ENCODE measurements around the gene STBD1. TPM values are rescaled to one million over a fixed set of nuclear protein-coding genes. Genes with fewer than 3 reads are reported as not detected.

STBD1 gene
- total RNA-seq, 2 donors from 2014 or later, result 3.6 to 3.9 TPM

GRCh38 chr4:76300012-76300411 is 6.5 kb upstream of the STBD1 start:
- DNase-seq (ENCODE audit: low spot score), result no peak
- Mint-ChIP-seq H3K4me1 (ENCODE audit: low read depth in 2 of 2) (peaks cover 32 to 39% of the 10 kb centered on the region in 2 donors), H3K27ac (peak overlapping the region in 1 of 2 donors; percentile 87), H3K27me3 (peaks cover 0 to 9% of the 10 kb centered on the region in 2 donors), H3K9me3 (no peaks in the 10 kb centered on the region), H3K4me3 (no peak overlapping the region), H3K36me3 (peaks cover 36% of the 10 kb centered on the region)
- ATAC-seq, result no peak

- peaks cover 0 to 4% of the 10 kb centered on the region in 2 donors for H3K27me3 Mint-ChIP-seq
- DNase-seq (ENCODE audit: low spot score), result no peak
Observed at GRCh38 chr4:76301068-76301774, 5.3 kb upstream of the STBD1 start.

GRCh38 chr4:76301775-76302162 is 4.8 kb upstream of the STBD1 start:
- Mint-ChIP-seq H3K9me3 (no peaks in the 10 kb centered on the region), H3K27ac (peak overlapping the region; percentile 87), H3K4me3 (peak overlapping the region; percentile 81), H3K4me1 (ENCODE audit: low read depth in 2 of 2) (peaks cover 39 to 45% of the 10 kb centered on the region in 2 donors), H3K27me3 (peaks cover 0 to 2% of the 10 kb centered on the region in 2 donors), H3K36me3 (peaks cover 25% of the 10 kb centered on the region)
- DNase-seq (ENCODE audit: low spot score) (no peak), ATAC-seq (no peak)

More at GRCh38 chr4:76301068-76301774, 5.3 kb upstream of the STBD1 start:
- Mint-ChIP-seq H3K4me3 (peak overlapping the region; percentile 81), H3K27ac (peak overlapping the region; percentile 87), H3K4me1 (ENCODE audit: low read depth in 2 of 2) (peaks cover 39 to 45% of the 10 kb centered on the region in 2 donors), H3K36me3 (peaks cover 31% of the 10 kb centered on the region), H3K9me3 (no peaks in the 10 kb centered on the region)
- ATAC-seq, result peak; percentile 74 to 80

- Mint-ChIP-seq H3K4me3 (no peak overlapping the region), H3K4me1 (ENCODE audit: low read depth in 2 of 2) (peaks cover 39 to 45% of the 10 kb centered on the region in 2 donors), H3K27me3 (peaks cover 0 to 2% of the 10 kb centered on the region in 2 donors), H3K36me3 (peaks cover 16% of the 10 kb centered on the region), H3K9me3 (no peaks in the 10 kb centered on the region), H3K27ac (no peak overlapping the region)
- no peak for DNase-seq (ENCODE audit: low spot score)
- no peak for ATAC-seq
Observed at GRCh38 chr4:76302826-76303438, 3.6 kb upstream of the STBD1 start.

- peaks cover 38 to 44% of the 10 kb centered on the region in 2 donors for H3K4me1 Mint-ChIP-seq (ENCODE audit: low read depth in 2 of 2)
- peak overlapping the region; percentile 5 to 65 for H3K27ac Mint-ChIP-seq
Observed at GRCh38 chr4:76305033-76305687, 1.4 kb upstream of the STBD1 start.

GRCh38 chr4:76306882-76307659 is 538 bp downstream of the STBD1 start:
- Mint-ChIP-seq H3K4me1 (ENCODE audit: low read depth in 2 of 2) (peaks cover 24 to 25% of the 10 kb centered on the region in 2 donors), H3K27me3 (peaks cover 0 to 2% of the 10 kb centered on the region in 2 donors), H3K9me3 (no peaks in the 10 kb centered on the region), H3K4me3 (peak overlapping the region; percentile 89), H3K27ac (no peak overlapping the region), H3K36me3 (no peaks in the 10 kb centered on the region)
- ATAC-seq, result no peak
- DNase-seq (ENCODE audit: low spot score), result no peak

More at GRCh38 chr4:76305033-76305687, 1.4 kb upstream of the STBD1 start:
- Mint-ChIP-seq H3K27me3 (peaks cover 0 to 2% of the 10 kb centered on the region in 2 donors), H3K36me3 (peaks cover 10% of the 10 kb centered on the region), H3K9me3 (no peaks in the 10 kb centered on the region), H3K4me3 (peak overlapping the region; percentile 89)
- ATAC-seq (peak; percentile 72 to 79), DNase-seq (ENCODE audit: low spot score) (peak; percentile 62)

- Mint-ChIP-seq H3K27ac (no peak overlapping the region), H3K36me3 (no peaks in the 10 kb centered on the region), H3K4me3 (peak overlapping the region; percentile 89), H3K4me1 (ENCODE audit: low read depth in 2 of 2) (peaks cover 19% of the 10 kb centered on the region in 2 donors), H3K27me3 (peaks cover 0 to 2% of the 10 kb centered on the region in 2 donors), H3K9me3 (no peaks in the 10 kb centered on the region)
- ATAC-seq, result no peak
- no peak for DNase-seq (ENCODE audit: low spot score)
Observed at GRCh38 chr4:76307660-76308014, 1.1 kb downstream of the STBD1 start.

GRCh38 chr4:76308548-76308947 is 2.0 kb downstream of the STBD1 start:
- ATAC-seq (no peak), DNase-seq (ENCODE audit: low spot score) (no peak)
- no peak overlapping the region for H3K27ac Mint-ChIP-seq
- no peaks in the 10 kb centered on the region for H3K9me3 Mint-ChIP-seq
- H3K27me3 Mint-ChIP-seq, result peaks cover 0 to under 1% of the 10 kb centered on the region in 2 donors
- no peaks in the 10 kb centered on the region for H3K36me3 Mint-ChIP-seq
- peaks cover 13% of the 10 kb centered on the region in 2 donors for H3K4me1 Mint-ChIP-seq (ENCODE audit: low read depth in 2 of 2)
- H3K4me3 Mint-ChIP-seq, result no peak overlapping the region

GRCh38 chr4:76309939-76310550 is 3.5 kb downstream of the STBD1 start:
- H3K27ac Mint-ChIP-seq, result no peak overlapping the region
- no peak overlapping the region for H3K4me3 Mint-ChIP-seq
- no peaks in the 10 kb centered on the region for H3K9me3 Mint-ChIP-seq
- DNase-seq (ENCODE audit: low spot score) (no peak), ATAC-seq (no peak)
- H3K27me3 Mint-ChIP-seq, result no peaks in the 10 kb centered on the region
- H3K36me3 Mint-ChIP-seq, result no peaks in the 10 kb centered on the region
- peaks cover 6% of the 10 kb centered on the region in 2 donors for H3K4me1 Mint-ChIP-seq (ENCODE audit: low read depth in 2 of 2)

GRCh38 chr4:76310683-76311082 is 4.2 kb downstream of the STBD1 start:
- Mint-ChIP-seq H3K9me3 (no peaks in the 10 kb centered on the region), H3K27ac (no peak overlapping the region), H3K36me3 (no peaks in the 10 kb centered on the region), H3K4me1 (ENCODE audit: low read depth in 2 of 2) (no peaks in the 10 kb centered on the region), H3K4me3 (no peak overlapping the region), H3K27me3 (no peaks in the 10 kb centered on the region)
- DNase-seq (ENCODE audit: low spot score) (no peak), ATAC-seq (no peak)

GRCh38 chr4:76311896-76312331 is 5.4 kb downstream of the STBD1 start:
- Mint-ChIP-seq H3K9me3 (peaks cover 4% of the 10 kb centered on the region), H3K27me3 (peaks cover 2 to 3% of the 10 kb centered on the region in 2 donors)
- no peak for DNase-seq (ENCODE audit: low spot score)

GRCh38 chr4:76312457-76312856 is 5.9 kb downstream of the STBD1 start:
- Mint-ChIP-seq H3K4me1 (ENCODE audit: low read depth in 2 of 2) (no peaks in the 10 kb centered on the region), H3K36me3 (peaks cover 15% of the 10 kb centered on the region), H3K4me3 (no peak overlapping the region), H3K27me3 (peaks cover 6 to 7% of the 10 kb centered on the region in 2 donors), H3K9me3 (peaks cover 7% of the 10 kb centered on the region), H3K27ac (no peak overlapping the region)
- DNase-seq (ENCODE audit: low spot score) (no peak), ATAC-seq (no peak)

More at GRCh38 chr4:76311896-76312331, 5.4 kb downstream of the STBD1 start:
- Mint-ChIP-seq H3K4me3 (no peak overlapping the region), H3K4me1 (ENCODE audit: low read depth in 2 of 2) (no peaks in the 10 kb centered on the region), H3K27ac (no peak overlapping the region), H3K36me3 (peaks cover 11% of the 10 kb centered on the region)
- no peak for ATAC-seq

- no peaks in the 10 kb centered on the region for H3K4me1 Mint-ChIP-seq (ENCODE audit: low read depth in 2 of 2)
- no peak overlapping the region for H3K4me3 Mint-ChIP-seq
- H3K36me3 Mint-ChIP-seq, result peaks cover 25% of the 10 kb centered on the region
- ATAC-seq (no peak), DNase-seq (ENCODE audit: low spot score) (no peak)
- H3K27ac Mint-ChIP-seq, result no peak overlapping the region
- H3K27me3 Mint-ChIP-seq, result peaks cover 8 to 18% of the 10 kb centered on the region in 2 donors
- peaks cover 7% of the 10 kb centered on the region for H3K9me3 Mint-ChIP-seq
Observed at GRCh38 chr4:76313547-76313946, 7.0 kb downstream of the STBD1 start.

Measured in natural killer cell treated with Interleukin-12 subunit alpha and Interleukin-12 subunit beta and Interleukin-15 and Interleukin-18, amount 100 ng/mL, for 72 hours (primary cell).